BLaER1 (cell line): ENCODE results near the gene FAM110C.

Experiments used
- H3K27ac ChIP-seq: shearing (Covaris generic); formaldehyde crosslinking; 2 replicates; pipeline ENCODE4 v1.8.1; 2022
- H3K27me3 ChIP-seq: shearing (Covaris generic); formaldehyde crosslinking; 2 replicates; pipeline ENCODE4 v1.8.1; 2022
- H3K36me3 ChIP-seq: shearing (Covaris generic); formaldehyde crosslinking; 2 replicates; pipeline ENCODE4 v1.8.1; 2022
- H3K4me1 ChIP-seq: shearing (Covaris generic); formaldehyde crosslinking; 2 replicates; pipeline ENCODE4 v1.8.1; 2022
- H3K4me2 ChIP-seq: shearing (Covaris generic); formaldehyde crosslinking; 2 replicates; pipeline ENCODE4 v1.8.1; 2022
- H3K4me3 ChIP-seq: shearing (Covaris generic); formaldehyde crosslinking; 2 replicates; pipeline ENCODE4 v1.8.1; 2022
- H3K9ac ChIP-seq: shearing (Covaris generic); formaldehyde crosslinking; 2 replicates; pipeline ENCODE4 v1.8.1; 2022
- H3K9me3 ChIP-seq: shearing (Covaris generic); formaldehyde crosslinking; 2 replicates; pipeline ENCODE4 v1.8.1; 2022
- H4K20me1 ChIP-seq: shearing (Covaris generic); formaldehyde crosslinking; 2 replicates; pipeline ENCODE4 v1.8.1; 2022
- Cebpa-rat ChIP-seq: shearing (Covaris generic); IDR thresholded peaks from 2 replicates; pipeline ENCODE4 v1.8.1; 2022

Gene FAM110C

DNA sequence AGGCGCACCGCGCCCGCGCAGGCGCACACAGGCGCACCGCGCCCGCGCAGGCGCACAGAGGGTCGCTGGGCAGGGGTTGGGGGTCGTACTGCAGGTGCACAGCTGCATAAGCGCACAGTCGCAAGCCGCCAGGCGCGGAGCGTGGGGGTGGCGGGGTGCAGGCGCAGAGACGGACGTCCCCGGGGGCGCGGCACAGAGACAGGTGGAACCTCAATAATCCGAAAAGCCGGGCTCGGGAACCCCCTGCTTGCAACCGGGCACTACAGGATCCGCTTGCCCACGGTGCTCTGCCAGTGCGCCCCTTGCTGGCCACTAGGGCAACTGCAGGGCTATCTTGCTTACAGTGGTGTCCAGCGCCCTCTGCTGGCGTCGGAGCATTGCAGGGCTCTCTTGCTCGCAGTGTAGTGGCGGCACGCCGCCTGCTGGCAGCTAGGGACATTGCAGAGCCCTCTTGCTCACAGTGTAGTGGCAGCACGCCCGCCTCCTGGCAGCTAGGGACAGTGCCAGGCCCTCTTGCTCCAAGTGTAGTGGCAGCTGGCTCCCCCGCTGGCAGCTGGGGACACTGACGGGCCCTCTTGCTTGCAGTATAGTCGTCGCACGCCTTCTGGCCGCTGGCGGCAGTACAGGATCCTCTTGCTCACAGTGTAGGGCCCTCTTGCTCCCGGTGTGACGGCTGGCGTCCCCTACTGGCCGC, 34.9 kb downstream of the FAM110C start:
- no peaks in the 10 kb centered on the region for H3K36me3 ChIP-seq
- H4K20me1 ChIP-seq: no peaks in the 10 kb centered on the region
- no peaks in the 10 kb centered on the region for H3K27me3 ChIP-seq
- no peak overlapping the region for H3K4me3 ChIP-seq
- H3K9me3 ChIP-seq: peaks cover 13% of the 10 kb centered on the region
- no peak overlapping the region for H3K9ac ChIP-seq
- no peak for TF ChIP-seq Cebpa-rat
- no peaks in the 10 kb centered on the region for H3K4me1 ChIP-seq
- no peak overlapping the region for H3K4me2 ChIP-seq
- no peak overlapping the region for H3K27ac ChIP-seq

GRCh38 chr2:10222-10875, 36.0 kb downstream of the FAM110C start:
- H3K4me2 ChIP-seq: no peak overlapping the region
- no peaks in the 10 kb centered on the region for H4K20me1 ChIP-seq
- peaks cover 13% of the 10 kb centered on the region for H3K9me3 ChIP-seq
- no peak overlapping the region for H3K4me3 ChIP-seq
- no peaks in the 10 kb centered on the region for H3K27me3 ChIP-seq
- no peaks in the 10 kb centered on the region for H3K36me3 ChIP-seq
- no peak overlapping the region for H3K27ac ChIP-seq
- TF ChIP-seq Cebpa-rat: no peak
- H3K9ac ChIP-seq: no peak overlapping the region
- no peaks in the 10 kb centered on the region for H3K4me1 ChIP-seq
